Stomach (tissue), 9 donors: ENCODE results near the gene SON. TPM values are rescaled to one million over a fixed set of nuclear protein-coding genes. Genes with fewer than 3 reads are reported as not detected.

ENCODE experiments used
- DNase-seq, 2 donors: peaks; one replicate each; pipeline versions ENCODE4 v3.0.0 to v3.0.0-alpha.2; 2013 to 2019
- H3K27ac ChIP-seq, 5 donors: fragments of 200-600 bp in 4 of 5; sonication (generic) in 4 of 5; one replicate each; pipeline ENCODE4 v1.5.1; 2013 to 2019; ENCODE audit warnings: mild to moderate bottlenecking in 1 of 5, moderate library complexity in 1 of 5
- H3K27me3 ChIP-seq, 3 donors: fragments of 200-600 bp; sonication (generic); one replicate each; pipeline ENCODE4 v1.5.1; 2017 to 2019; ENCODE audit warnings: mixed run types in 1 of 3
- H3K36me3 ChIP-seq, 4 donors: fragments of 200-600 bp; sonication (generic); 1 replicate in 3 of 4; 2 replicates in 1 of 4; pipeline ENCODE4 v1.5.1; 2016 to 2019
- H3K4me1 ChIP-seq, 4 donors: fragments of 200-600 bp; sonication (generic); one replicate each; pipeline ENCODE4 v1.5.1; 2016 to 2019
- H3K4me3 ChIP-seq, 4 donors: fragments of 200-600 bp; sonication (generic) in 3 of 4; one replicate each; pipeline ENCODE4 v1.5.1; 2016 to 2019; ENCODE audit warnings: mild to moderate bottlenecking in 1 of 4
- H3K9me3 ChIP-seq, 4 donors: fragments of 200-600 bp; sonication (generic); one replicate each; pipeline ENCODE4 v1.5.1; 2016 to 2019
- CTCF ChIP-seq, 7 experiments: fragments of 450-650 bp in 4 of 7; fragments of 200-600 bp in 3 of 7; sonication (generic) in 3 of 7; IDR thresholded peaks; one replicate each; pipeline ENCODE4 v1.5.1; 2016 to 2019; ENCODE audit warnings: antibody characterized with exemption in 7 of 7, control low read depth in 2 of 7, mild to moderate bottlenecking in 1 of 7
- EP300 ChIP-seq: sonication (generic); formaldehyde crosslinking; IDR thresholded peaks from one replicate; pipeline ENCODE4 v1.6.1; 2017; ENCODE audit warnings: antibody characterized with exemption
- POLR2A ChIP-seq, 4 donors: fragments of 450-650 bp; IDR thresholded peaks; one replicate each; pipeline ENCODE4 v1.6.1; 2016; ENCODE audit warnings: antibody characterized with exemption in 4 of 4, control low read depth in 2 of 4, mild to moderate bottlenecking in 1 of 4, moderate library complexity in 1 of 4
- POLR2AphosphoS5 ChIP-seq, 3 donors: sonication (generic); formaldehyde crosslinking; IDR thresholded peaks; one replicate each; pipeline ENCODE4 v1.6.1; 2016; ENCODE audit warnings: antibody characterized with exemption in 3 of 3
- WGBS, 5 donors: extraction: QIAGEN DNeasy Blood & Tissue Kit in 3 of 5; methylation state at CpG; one replicate each; pipeline versions ENCODE4 v1.1.5 to v1.1.7; 2013 to 2018; 5-methylcytosine and 5-hydroxymethylcytosine counted together
- intact Hi-C: fragments of 100-400 bp; cut with DNase I; formaldehyde crosslinking; loops from one replicate; pipeline ENCODE4 v1.15.1; 2023; ENCODE audit warnings: low total_unique reads
- polyA plus RNA-seq, 3 donors: library from polyadenylated mRNA; stranded (reverse); fragments of 200-250 nt; gene quantifications; one replicate each; pipeline ENCODE4 v1.2.3, GENCODE V29; 2013
- total RNA-seq, 5 donors: library from RNA; depleted of rRNA; stranded (reverse); fragments of >200 nt; gene quantifications; one replicate each; pipeline versions ENCODE4 v1.1.0 to v1.2.3, GENCODE V29; 2014 to 2016
- donor health status: healthy with polysubstance abuse.
- donor health status: Bipolar disorder and iron deficiency.
- donor health status: healthy.

Gene SON
- total and polyA plus RNA-seq, 8 donors: 31.8 to 419 (median 221) TPM

- Histone ChIP-seq H3K4me3 (no peak overlapping the region), H3K27ac (no peak overlapping the region), H3K9me3 (no peaks in the 10 kb centered on the region), H3K27me3 (no peaks in the 10 kb centered on the region), H3K4me1 (no peaks in the 10 kb centered on the region), H3K36me3 (peaks cover 36 to 98% (median 96%) of the 10 kb centered on the region in 4 donors)
- intact Hi-C loops: no loop called here
- no peak for TF ChIP-seq CTCF (IDR thresholded peaks at IDR 0.05)
- no peak for TF ChIP-seq EP300
- TF ChIP-seq POLR2AphosphoS5 (IDR thresholded peaks at IDR 0.05): no peak
- TF ChIP-seq POLR2A (IDR thresholded peaks at IDR 0.05): no peak
- DNase-seq: no peak
- 95 to 98% (median 98%) methylated on average over 4 of the region's 4 CpGs for WGBS, 5 donors
These were observed 31.2 kb upstream of the SON start for GRCh38 chr21:33511639-33512038.

GRCh38 chr21:33512481-33512880 is 30.4 kb upstream of the SON start:
- Histone ChIP-seq H3K4me1 (no peaks in the 10 kb centered on the region), H3K36me3 (peaks cover 44 to 98% (median 96%) of the 10 kb centered on the region in 4 donors), H3K4me3 (no peak overlapping the region), H3K9me3 (no peaks in the 10 kb centered on the region), H3K27me3 (no peaks in the 10 kb centered on the region), H3K27ac (no peak overlapping the region)
- no peak for TF ChIP-seq POLR2A (IDR thresholded peaks at IDR 0.05)
- TF ChIP-seq EP300: no peak
- no peak for TF ChIP-seq CTCF (IDR thresholded peaks at IDR 0.05)
- TF ChIP-seq POLR2AphosphoS5 (IDR thresholded peaks at IDR 0.05): no peak
- DNase-seq: no peak
- 95 to 100% (median 99%) methylated on average over 3 of the region's 3 CpGs for WGBS, 5 donors
- intact Hi-C loops: no loop called here

- H3K4me1 ChIP-seq: no peaks in the 10 kb centered on the region
- intact Hi-C loops: no loop called here
- H3K36me3 ChIP-seq: peaks cover 54 to 100% (median 98%) of the 10 kb centered on the region in 4 donors
- H3K9me3 ChIP-seq: no peaks in the 10 kb centered on the region
- DNase-seq: no peak
- 76 to 94% (median 91%) methylated on average over 2 of the region's 2 CpGs for WGBS, 5 donors
- peak overlapping the region in 1 of 5 donors; percentile 20 for H3K27ac ChIP-seq
- H3K4me3 ChIP-seq: no peak overlapping the region
- TF ChIP-seq CTCF (IDR thresholded peaks at IDR 0.05) (no peak), POLR2A (IDR thresholded peaks at IDR 0.05) (no peak), POLR2AphosphoS5 (IDR thresholded peaks at IDR 0.05) (no peak), EP300 (no peak)
- no peaks in the 10 kb centered on the region for H3K27me3 ChIP-seq
These were observed 28.6 kb upstream of the SON start for GRCh38 chr21:33514229-33514628.

- Histone ChIP-seq H3K4me1 (no peaks in the 10 kb centered on the region), H3K4me3 (no peak overlapping the region), H3K27me3 (no peaks in the 10 kb centered on the region), H3K36me3 (peaks cover 31 to 84% (median 81%) of the 10 kb centered on the region in 4 donors), H3K27ac (no peak overlapping the region), H3K9me3 (no peaks in the 10 kb centered on the region)
- WGBS, 5 donors: 92 to 96% (median 93%) methylated on average over 4 of the region's 4 CpGs
- TF ChIP-seq POLR2A (IDR thresholded peaks at IDR 0.05) (no peak), CTCF (IDR thresholded peaks at IDR 0.05) (no peak), POLR2AphosphoS5 (IDR thresholded peaks at IDR 0.05) (no peak), EP300 (no peak)
- intact Hi-C loops: no loop called here
- DNase-seq: no peak
These were observed 23.9 kb upstream of the SON start for GRCh38 chr21:33518899-33519298.
